HepG2 (cell line): ENCODE results near the gene KLF15. TPM values are rescaled to one million over a fixed set of nuclear protein-coding genes. Genes with fewer than 3 reads are reported as not detected.

Experiments
- ATAC-seq: fragments of 200-7000 bp; cut with Tn5 transposase; 3 replicates; pipeline ENCODE4 v1.9.1; 2020; ENCODE audit warnings: mild to moderate bottlenecking, moderate library complexity
- BruUV-seq: library from RNA; stranded (reverse); fragments of 400-500 nt; replicated peaks from 2 replicates; lab custom pipeline; 2021; lab: Mats Ljungman, UMichigan
- CTCF ChIA-PET: fragments of 300-600 bp; formaldehyde crosslinking; extraction: SDS; loops from one replicate; lab custom pipeline; 2021; ENCODE audit warnings: low total read pairs, inconsistent platforms, low intra/inter-chr PET ratio; lab: Yijun Ruan, JAX
- POLR2A ChIA-PET: fragments of 350-600 bp; sonication (Branson Sonifier 250); formaldehyde crosslinking; loops from one replicate; lab custom pipeline; 2020; ENCODE audit warnings: antibody characterized with exemption, inconsistent platforms; lab: Yijun Ruan, JAX
- DNase-seq: peaks from one replicate; pipeline ENCODE4 v3.0.0-alpha.2; 2015; ENCODE audit warnings: low spot score
- FAIRE-seq: peaks from 3 replicates; lab custom pipeline; 2011; peaks lifted over from hg19 to GRCh38; lab: Jason Lieb, UNC
- H2AFZ ChIP-seq: one replicate; pipeline ENCODE4 v1.6.1; 2011; ENCODE audit warnings: low read length, inconsistent platforms
- H3K27ac ChIP-seq: fragments of 300-600 bp; 3 replicates; pipeline ENCODE4 v1.8.0; 2011; ENCODE audit warnings: mixed run types, mild to moderate bottlenecking, mixed read lengths, low read length, inconsistent platforms; ENCODE audit not compliant: insufficient read depth; ENCODE audit errors: extremely low read length
- H3K27me3 ChIP-seq, 2 experiments: fragments of 200-600 bp in 1 of 2; 2 replicates in 1 of 2; 3 replicates in 1 of 2; pipeline versions ENCODE4 v1.6.0 to v1.8.0; 2011; ENCODE audit warnings: low read length in 2 of 2, mild to moderate bottlenecking in 2 of 2, moderate library complexity in 2 of 2, inconsistent platforms in 1 of 2; ENCODE audit not compliant: insufficient read depth in 2 of 2, control insufficient read depth in 1 of 2
- H3K36me3 ChIP-seq, 2 experiments: fragments of 200-600 bp in 1 of 2; replicated peaks in 1 of 2; 2 replicates in 1 of 2; 3 replicates in 1 of 2; pipeline versions ENCODE4 v1.5.1 to v1.8.0; 2011; ENCODE audit warnings: low read length in 2 of 2, inconsistent platforms in 1 of 2; ENCODE audit not compliant: insufficient read depth in 2 of 2, control insufficient read depth in 1 of 2
- H3K4me1 ChIP-seq: 2 replicates; pipeline ENCODE4 v1.5.1; 2012; ENCODE audit warnings: low read length, inconsistent platforms; ENCODE audit not compliant: insufficient read depth
- H3K4me2 ChIP-seq: 2 replicates; pipeline ENCODE4 v1.6.0; 2011; ENCODE audit warnings: low read depth, low read length, inconsistent platforms
- H3K4me3 ChIP-seq, 3 experiments: fragments of 200-600 bp in 1 of 3; sonication (generic), shearing (Covaris generic) in 1 of 3; replicated peaks in 1 of 3; 2 replicates each; pipeline ENCODE4 v1.5.1; 2011 to 2016; ENCODE audit warnings: low read length in 3 of 3, inconsistent platforms in 2 of 3, low read depth in 2 of 3, mild to moderate bottlenecking in 2 of 3, control low read depth in 1 of 3, mixed read lengths in 1 of 3; ENCODE audit not compliant: insufficient read depth in 1 of 3
- H3K79me2 ChIP-seq: one replicate; pipeline ENCODE4 v1.6.1; 2011; ENCODE audit warnings: low read length, inconsistent platforms; ENCODE audit not compliant: insufficient read depth
- H3K9ac ChIP-seq: 2 replicates; pipeline ENCODE4 v1.6.0; 2011; ENCODE audit warnings: mild to moderate bottlenecking, low read depth, low read length, inconsistent platforms; ENCODE audit not compliant: insufficient read depth
- H3K9me3 ChIP-seq: 2 replicates; pipeline ENCODE4 v1.5.1; 2012; ENCODE audit warnings: mild to moderate bottlenecking, low read length
- H4K20me1 ChIP-seq: 2 replicates; pipeline ENCODE4 v1.6.0; 2011; ENCODE audit warnings: inconsistent platforms, mild to moderate bottlenecking, low read length, moderate library complexity; ENCODE audit not compliant: insufficient read depth
- USF2 ChIP-seq, 2 experiments: sonication (generic) in 1 of 2; formaldehyde crosslinking in 1 of 2; IDR thresholded peaks; 2 replicates each; pipeline versions ENCODE4 v1.5.1 to v1.6.1; 2011 to 2020; ENCODE audit warnings: borderline replicate concordance in 1 of 2, low read depth in 1 of 2, low read length in 1 of 2, mild to moderate bottlenecking in 1 of 2, missing genetic modification reagents in 1 of 2, moderate library complexity in 1 of 2
- WGBS: methylation state at CpG from one replicate; pipeline ENCODE4 v1.1.6; 2017; ENCODE audit warnings: low lambda C conversion rate; 5-methylcytosine and 5-hydroxymethylcytosine counted together
- in situ Hi-C: cut with HindIII; loops from 2 replicates; pipeline ENCODE4 v1.10.0; 2017; ENCODE audit warnings: low pct_unique_long_range_greater_than_20kb; ENCODE audit not compliant: extremely low pct_ligation_motif_present
- intact Hi-C: fragments of 100-400 bp; cut with micrococcal nuclease; formaldehyde crosslinking; loops from one replicate; pipeline ENCODE4 v1.10.0; 2022; ENCODE audit not compliant: unreplicated experiment
- polyA plus RNA-seq, 8 experiments: library from polyadenylated mRNA; depleted of rRNA in 3 of 8; stranded (reverse) in 7 of 8; unstranded in 1 of 8; fragments of >200 nt; fragmentation: Illumina TruSeq in 4 of 8; extraction: Trizol in 4 of 8; gene quantifications; 2 replicates each; pipeline versions ENCODE4 v1.2.1 to v1.2.3, GENCODE V29; 2011 to 2016; ENCODE audit warnings: low read depth in 4 of 8, missing spikeins in 1 of 8, mixed read lengths in 1 of 8; ENCODE audit not compliant: insufficient read depth in 1 of 8
- total RNA-seq, 5 experiments: library from RNA; depleted of rRNA; stranded (reverse); fragments of >200 nt; fragmentation: Illumina TruSeq; extraction: Trizol; gene quantifications; 2 replicates each; pipeline ENCODE4 v1.2.3, GENCODE V29; 2016; ENCODE audit warnings: low read depth in 1 of 5
- TF ChIP-seq, protein P1 (sequence below): sonication (generic); formaldehyde crosslinking; IDR thresholded peaks from 2 replicates; pipeline ENCODE4 v1.5.0; 2020; ENCODE audit warnings: mild to moderate bottlenecking, missing genetic modification reagents, moderate library complexity
- TF ChIP-seq, protein P2 (sequence below): sonication (generic); formaldehyde crosslinking; IDR thresholded peaks from 2 replicates; pipeline ENCODE4 v1.8.0; 2022; ENCODE audit warnings: missing genetic modification reagents, mild to moderate bottlenecking, borderline replicate concordance

KLF15 gene
- total and polyA plus RNA-seq, 2 of the 13 experiments (the other 11 are each of a cell fraction or from before 2014, with no cell fraction given), result 7.1 to 7.8 TPM

GRCh38 chr3:126317029-126317996, 39.9 kb downstream of the KLF15 start:
- Histone ChIP-seq H3K4me1 (peaks cover 2% of the 10 kb centered on the region), H3K79me2 (no peaks in the 10 kb centered on the region), H3K36me3 (no peaks in the 10 kb centered on the region), H2AFZ (no peak overlapping the region), H3K27ac (no peak overlapping the region), H3K4me2 (no peak overlapping the region), H3K27me3 (peaks cover 1 to 13% of the 10 kb centered on the region in 2 experiments; a peak in 2 of 5 replicates), H3K9ac (no peak overlapping the region), H4K20me1 (no peaks in the 10 kb centered on the region), H3K4me3 (no peak overlapping the region)
- ChIA-PET CTCF (no interaction called here), POLR2A (no interaction called here)
- 59% methylated on average over 14 of the region's 14 CpGs for WGBS
- no peak for ATAC-seq
- no peak for FAIRE-seq
- DNase-seq, result no peak
- intact Hi-C loops, result no loop called here
- TF ChIP-seq USF2 (IDR thresholded peaks at IDR 0.05; ENCODE audit: low read depth, low read length) (no peak), USF2 (CRISPR knock-in tag; IDR thresholded peaks at IDR 0.05; ENCODE audit: borderline replicate concordance) (no peak)
- TF ChIP-seq, all 625 proteins: peak for 0
- H3K9me3 ChIP-seq, result no peaks in the 10 kb centered on the region
- in situ Hi-C loops, result no loop called here
- BruUV-seq, result no TSS peak

DNA sequence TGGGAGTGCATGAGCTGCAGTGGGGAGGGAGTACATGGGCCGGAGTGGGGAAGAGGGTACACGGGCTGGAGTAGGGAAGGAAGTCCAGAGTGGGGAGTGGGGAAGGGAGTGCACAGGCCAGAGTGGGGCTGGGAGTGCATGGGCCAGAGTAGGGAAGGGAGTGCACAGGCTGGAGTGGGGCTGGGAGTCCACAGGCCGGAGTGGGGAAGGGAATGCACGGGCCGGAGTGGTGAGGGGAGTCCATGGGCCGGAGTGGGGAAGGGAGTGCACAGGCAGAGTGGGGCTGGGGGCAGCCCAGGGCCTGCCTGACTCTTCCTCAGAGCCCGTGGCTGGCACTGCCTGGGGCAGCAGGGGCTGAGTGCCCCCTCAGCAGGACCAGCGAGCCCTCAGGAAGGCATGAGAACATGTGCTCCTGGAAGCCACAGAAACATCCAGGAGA, 40.7 kb downstream of the KLF15 start:
- FAIRE-seq (no peak), ATAC-seq (no peak), DNase-seq (no peak)
- intact Hi-C loops, result no loop called here
- CTCF ChIA-PET, result no interaction called here
- in situ Hi-C loops, result no loop called here
- TF ChIP-seq, protein P1, sequence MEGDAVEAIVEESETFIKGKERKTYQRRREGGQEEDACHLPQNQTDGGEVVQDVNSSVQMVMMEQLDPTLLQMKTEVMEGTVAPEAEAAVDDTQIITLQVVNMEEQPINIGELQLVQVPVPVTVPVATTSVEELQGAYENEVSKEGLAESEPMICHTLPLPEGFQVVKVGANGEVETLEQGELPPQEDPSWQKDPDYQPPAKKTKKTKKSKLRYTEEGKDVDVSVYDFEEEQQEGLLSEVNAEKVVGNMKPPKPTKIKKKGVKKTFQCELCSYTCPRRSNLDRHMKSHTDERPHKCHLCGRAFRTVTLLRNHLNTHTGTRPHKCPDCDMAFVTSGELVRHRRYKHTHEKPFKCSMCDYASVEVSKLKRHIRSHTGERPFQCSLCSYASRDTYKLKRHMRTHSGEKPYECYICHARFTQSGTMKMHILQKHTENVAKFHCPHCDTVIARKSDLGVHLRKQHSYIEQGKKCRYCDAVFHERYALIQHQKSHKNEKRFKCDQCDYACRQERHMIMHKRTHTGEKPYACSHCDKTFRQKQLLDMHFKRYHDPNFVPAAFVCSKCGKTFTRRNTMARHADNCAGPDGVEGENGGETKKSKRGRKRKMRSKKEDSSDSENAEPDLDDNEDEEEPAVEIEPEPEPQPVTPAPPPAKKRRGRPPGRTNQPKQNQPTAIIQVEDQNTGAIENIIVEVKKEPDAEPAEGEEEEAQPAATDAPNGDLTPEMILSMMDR (CRISPR knock-in tag), result 0 out of 2 replicates have a peak, but pooled peaks have one; percentile 16
- TF ChIP-seq, protein P2, sequence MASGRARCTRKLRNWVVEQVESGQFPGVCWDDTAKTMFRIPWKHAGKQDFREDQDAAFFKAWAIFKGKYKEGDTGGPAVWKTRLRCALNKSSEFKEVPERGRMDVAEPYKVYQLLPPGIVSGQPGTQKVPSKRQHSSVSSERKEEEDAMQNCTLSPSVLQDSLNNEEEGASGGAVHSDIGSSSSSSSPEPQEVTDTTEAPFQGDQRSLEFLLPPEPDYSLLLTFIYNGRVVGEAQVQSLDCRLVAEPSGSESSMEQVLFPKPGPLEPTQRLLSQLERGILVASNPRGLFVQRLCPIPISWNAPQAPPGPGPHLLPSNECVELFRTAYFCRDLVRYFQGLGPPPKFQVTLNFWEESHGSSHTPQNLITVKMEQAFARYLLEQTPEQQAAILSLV (CRISPR knock-in tag), result no peak
- Histone ChIP-seq H3K4me3 (no peak overlapping the region), H3K4me2 (no peak overlapping the region), H3K4me1 (no peaks in the 10 kb centered on the region), H3K79me2 (no peaks in the 10 kb centered on the region), H3K27ac (no peak overlapping the region), H3K36me3 (no peaks in the 10 kb centered on the region), H4K20me1 (no peaks in the 10 kb centered on the region), H3K9ac (no peak overlapping the region), H3K9me3 (no peaks in the 10 kb centered on the region), H3K27me3 (peaks cover 1 to 13% of the 10 kb centered on the region in 2 experiments; a peak in 2 of 5 replicates), H2AFZ (no peak overlapping the region)
- POLR2A ChIA-PET, result no interaction called here
- no TSS peak for BruUV-seq
- WGBS, result 86% methylated on average over 6 of the region's 8 CpGs
